Stimulated activated CD4-positive, alpha-beta T cell treated with anti-CD3 and anti-CD28 coated beads, Interleukin-2, amount 100 ng/mL, for 4 hours (primary cell): ENCODE measurements around the gene PDE4C.
A peak's percentile ranks its signal among the peaks of the same experiment; 100 is the strongest.
"Not testable (repeated sequence)": the region's sequence is repeated elsewhere in the genome, so short reads cannot be mapped to it uniquely, and the experiment has no call there.

Experiments
- DNase-seq: peaks from one replicate; pipeline ENCODE4 v3.0.0-alpha.2; 2020; ENCODE audit warnings: low read depth

Gene PDE4C

GRCh38 chr19:18223860-18224524 lies 2.2 kb downstream of the PDE4C start:
- DNase-seq: no peak

DNA sequence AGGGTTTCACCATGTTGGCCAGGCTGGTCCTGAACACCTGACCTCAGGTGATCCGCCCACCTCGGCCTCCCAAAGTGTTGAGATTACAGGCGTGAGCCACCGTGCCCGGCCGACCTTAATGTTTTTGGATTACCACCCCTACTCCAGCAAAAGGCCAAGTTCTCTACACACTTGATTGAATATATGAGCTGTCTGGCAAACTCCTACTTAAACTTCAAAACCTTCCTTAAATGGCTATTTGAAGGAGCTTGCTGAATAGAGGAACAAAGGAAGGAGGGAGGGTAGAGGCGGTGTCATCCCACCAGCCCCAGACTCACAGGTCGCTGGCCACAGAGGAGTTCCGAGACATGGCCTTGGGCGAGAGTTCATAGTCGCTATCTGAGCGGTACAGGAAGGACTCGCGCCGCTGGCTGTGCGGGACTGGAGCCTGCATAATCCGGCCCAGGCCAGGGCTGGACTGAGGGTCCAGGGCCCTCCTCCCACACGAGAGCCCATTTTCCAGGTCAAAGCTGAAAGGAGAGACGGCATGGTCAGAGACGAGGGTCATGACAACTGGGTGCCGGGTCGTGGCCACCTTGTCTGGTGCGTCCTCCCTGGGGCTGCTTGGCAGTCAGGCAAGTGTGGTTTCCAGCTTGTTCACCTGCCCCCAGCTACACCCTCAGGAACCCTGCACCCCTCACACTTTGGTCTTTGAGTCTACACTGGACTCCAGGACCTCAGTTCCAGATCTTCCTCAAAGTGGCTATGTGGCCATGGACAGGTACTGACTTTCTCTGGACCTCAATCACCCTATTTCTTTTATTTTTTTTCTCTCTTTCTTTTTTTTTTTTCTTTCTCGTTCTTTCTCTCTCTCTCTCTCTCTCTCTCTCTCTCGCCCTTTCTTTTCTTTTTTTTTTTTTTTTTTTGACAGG lies 4.2 kb downstream of the PDE4C start:
- no peak for DNase-seq

GRCh38 chr19:18220632-18221275 lies 5.5 kb downstream of the PDE4C start:
- no peak for DNase-seq

- no peak for DNase-seq
Observed at GRCh38 chr19:18219911-18220631, 6.2 kb downstream of the PDE4C start.

GRCh38 chr19:18218600-18218999 lies 7.6 kb downstream of the PDE4C start:
- no peak for DNase-seq

DNA sequence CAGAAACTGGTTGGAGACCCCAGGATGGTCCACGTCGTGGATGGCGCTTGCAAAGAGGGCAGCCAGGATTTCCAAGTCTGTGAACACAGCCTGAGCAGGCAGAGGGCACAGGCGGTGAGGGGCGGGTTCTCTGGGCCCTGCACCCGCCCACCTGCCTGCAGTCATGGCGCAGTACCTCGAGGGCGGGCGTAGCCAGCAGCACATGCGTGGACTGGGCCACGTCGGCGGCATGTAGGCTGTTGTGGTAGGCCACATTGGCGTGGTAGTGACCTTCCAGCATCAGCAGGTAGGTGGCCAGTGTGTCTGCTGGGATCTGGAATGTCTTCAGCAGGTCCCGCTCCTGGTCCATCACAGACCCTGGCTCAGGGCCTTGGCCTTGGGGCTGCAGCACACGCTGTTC lies 8.1 kb downstream of the PDE4C start:
- DNase-seq: no peak

GRCh38 chr19:18216789-18217188 lies 9.4 kb downstream of the PDE4C start:
- DNase-seq: no peak

DNA sequence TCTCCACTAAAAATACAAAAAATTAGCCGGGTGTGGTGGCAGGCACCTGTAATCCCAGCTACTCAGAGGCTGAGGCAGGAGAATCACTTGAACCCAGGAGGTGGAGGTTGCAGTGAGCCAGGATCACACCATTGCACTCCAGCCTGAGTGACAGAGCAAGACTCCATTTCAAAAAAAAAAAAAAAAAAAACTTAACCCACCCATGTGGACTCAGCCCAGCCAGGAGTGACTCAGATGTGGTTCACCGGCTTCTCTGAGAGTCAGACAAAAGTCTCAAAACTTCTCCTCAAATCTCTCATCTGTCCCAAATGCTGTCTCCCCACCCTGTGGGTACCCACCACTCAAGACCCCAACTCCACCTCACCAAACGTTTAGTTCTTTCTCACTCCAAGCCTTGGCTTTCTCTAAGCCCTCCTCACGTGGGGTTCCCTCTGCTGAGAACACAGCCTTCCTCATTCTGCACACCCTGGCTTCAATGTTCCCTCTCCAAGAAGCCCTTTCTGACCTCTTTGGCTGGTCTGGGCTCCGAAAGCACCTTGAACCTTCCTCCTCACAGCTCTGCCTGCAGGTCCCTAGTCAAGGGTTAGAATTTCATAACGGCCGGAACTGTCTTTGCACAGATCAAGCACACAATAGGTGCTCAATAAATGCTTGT lies 11.3 kb downstream of the PDE4C start:
- no peak for DNase-seq

GRCh38 chr19:18211683-18212082 lies 14.6 kb downstream of the PDE4C start:
- DNase-seq: no peak

DNA sequence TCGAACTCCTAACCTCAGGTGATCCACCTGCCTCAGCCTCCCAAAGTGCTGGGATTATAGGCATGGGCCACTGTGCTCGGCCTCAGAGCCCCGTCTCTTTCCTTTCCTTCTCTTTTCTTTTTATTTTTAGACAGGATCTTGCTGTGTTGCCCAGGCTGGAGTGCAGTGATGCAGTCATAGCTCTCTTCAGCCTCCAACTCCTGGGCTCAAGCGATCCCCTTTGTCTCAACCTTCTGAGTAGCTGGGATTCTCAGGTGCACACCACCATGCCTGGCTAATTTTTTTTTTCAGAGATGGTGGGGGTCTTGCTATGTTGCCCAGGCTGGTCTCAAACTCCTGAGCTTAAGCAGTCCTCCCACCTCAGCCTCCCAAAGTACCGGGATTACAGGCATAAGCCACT lies 16.3 kb downstream of the PDE4C start:
- not testable (repeated sequence) for DNase-seq

DNA sequence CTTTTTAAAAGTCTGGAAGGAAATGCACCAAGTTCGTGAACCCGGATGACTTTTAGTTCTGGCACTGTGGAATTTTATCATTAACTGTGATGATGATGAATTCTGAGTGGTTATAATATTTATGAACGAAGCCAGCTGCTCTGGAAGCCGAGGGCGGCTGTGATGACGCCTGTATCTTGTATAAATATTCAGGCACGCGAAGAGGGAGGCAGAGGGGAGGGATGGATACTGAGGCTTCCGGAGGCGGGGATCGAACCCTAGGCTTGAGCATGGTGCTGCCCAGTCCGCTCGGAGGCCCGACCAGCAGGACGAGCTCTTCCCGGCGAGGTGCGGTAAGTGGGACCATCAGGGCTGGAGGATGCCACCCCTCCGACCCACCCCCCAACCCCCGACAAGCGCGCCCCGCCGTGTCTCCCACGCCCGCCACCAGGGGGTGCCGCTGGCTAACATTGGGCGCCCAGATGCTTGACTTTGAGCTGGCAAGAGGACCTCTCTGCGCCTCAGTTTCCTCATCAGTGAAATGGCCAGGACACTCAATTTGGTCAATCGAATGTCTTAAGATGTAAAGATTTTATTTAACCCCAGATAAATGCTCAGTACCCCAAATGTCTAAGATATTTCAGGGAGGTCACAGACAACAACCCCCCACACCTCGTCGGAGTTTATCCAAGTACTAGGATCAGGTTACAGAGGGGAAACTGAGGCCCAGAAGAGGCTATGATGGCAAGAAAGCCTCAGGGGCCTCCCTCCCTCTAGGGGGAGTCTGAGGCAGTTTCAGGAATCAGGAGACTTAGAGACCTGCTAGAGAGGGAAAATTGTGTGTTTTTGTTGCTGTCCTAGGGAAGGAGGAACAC lies 17.9 kb downstream of the PDE4C start:
- DNase-seq: no peak

GRCh38 chr19:18206018-18206417 lies 20.2 kb downstream of the PDE4C start:
- DNase-seq: no peak

DNA sequence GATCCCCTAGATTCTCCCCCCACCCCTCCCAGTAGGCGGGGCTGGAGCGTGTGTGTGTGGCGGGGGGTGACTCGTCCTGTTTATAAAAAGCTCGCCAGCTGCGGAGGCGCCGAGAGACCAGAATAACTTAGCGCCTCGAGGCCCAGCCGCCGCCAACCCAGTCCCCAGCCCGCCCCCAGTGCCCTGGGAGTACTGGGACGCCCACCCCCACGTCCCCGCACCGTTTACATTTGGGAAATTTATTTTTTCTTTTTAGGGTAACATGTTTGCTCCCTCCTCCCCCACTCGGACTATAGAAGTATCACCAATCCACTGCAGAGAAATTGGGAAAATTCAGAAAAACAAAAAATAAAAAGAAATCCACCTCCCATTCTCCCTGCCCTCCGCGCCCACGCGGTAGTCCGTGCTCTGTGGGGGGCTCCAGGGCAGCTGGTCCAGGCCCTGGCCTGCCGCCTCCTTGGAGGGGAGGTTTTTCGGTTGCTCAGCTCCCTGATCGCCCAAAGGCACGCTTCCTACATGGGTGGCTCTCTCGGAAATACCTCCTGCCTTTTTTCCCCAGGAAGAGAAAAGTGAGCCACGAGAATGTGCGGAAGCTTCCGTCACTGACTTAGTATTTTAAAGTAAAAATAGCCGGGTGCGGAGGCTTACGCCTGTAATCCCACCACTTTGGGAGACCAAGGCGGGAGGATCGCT lies 20.9 kb downstream of the PDE4C start:
- peak; percentile 33 for DNase-seq

DNA sequence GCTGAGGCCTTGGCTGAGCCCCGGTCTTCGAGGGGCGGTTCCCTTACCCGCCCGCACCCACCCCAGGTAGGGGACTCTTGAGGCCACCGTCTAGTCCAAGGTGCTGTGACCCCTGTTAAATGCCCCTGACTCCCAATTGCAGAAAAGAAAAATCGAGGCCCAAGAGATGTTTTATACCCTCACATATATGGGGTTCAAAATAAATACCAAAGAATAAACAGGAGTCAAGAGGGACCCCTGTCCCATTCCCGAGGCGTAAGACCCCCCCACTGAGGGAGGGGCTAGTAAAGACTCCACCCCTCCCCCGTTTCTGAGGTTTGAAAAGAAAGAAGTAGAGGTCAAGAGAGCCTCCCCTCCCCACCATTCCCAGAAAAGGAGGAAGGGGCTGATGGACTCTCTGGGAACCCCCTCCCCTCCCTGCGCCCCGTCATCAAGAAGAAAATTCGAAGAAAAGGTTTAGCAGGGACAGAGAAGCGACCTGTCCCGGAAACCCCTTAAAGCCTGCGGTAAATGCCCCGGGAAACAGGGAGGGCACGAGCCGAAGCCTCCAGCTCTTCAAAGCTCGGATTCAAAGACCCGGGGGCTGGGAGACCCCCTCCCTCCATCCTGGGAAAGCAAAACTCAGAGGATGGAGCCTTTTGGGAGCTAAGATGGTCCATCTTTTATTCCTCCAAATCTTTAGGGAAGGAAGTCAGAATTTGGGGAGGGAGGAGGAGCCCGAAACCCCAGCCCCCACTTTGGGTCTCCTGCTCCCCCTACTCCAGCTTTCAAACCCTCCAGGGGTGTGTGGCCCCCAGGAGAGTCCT lies 21.6 kb downstream of the PDE4C start:
- no peak for DNase-seq

- peak; percentile 99 for DNase-seq
Observed at GRCh38 chr19:18203863-18204393, 22.3 kb downstream of the PDE4C start, which contains the start of gene RAB3A. Gene RAB3A, minus strand, starts transcription at chr19:18204042. Its CDS starts 1,302 bp downstream, at chr19:18202740.

DNA sequence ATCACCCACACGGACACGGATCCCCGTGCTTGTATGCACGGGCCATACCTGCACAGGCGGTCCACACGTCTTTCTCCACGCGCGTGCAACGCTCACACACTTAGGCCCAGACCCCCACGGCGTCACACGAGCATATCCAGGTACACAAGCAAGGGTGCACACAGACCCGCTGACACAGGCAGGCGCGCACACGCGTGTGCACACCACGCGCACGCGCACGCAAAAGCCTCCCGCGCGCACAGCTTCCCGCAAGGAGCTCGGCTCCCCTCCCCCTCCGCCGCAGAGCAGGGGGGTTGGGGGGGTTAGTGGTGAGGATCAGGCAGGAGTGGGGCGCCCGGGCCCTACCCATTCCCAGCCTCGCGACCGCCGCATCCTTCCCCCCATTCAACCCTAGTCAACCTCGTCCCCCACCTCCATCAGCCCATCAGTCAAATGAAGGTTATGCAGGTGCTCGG lies 22.8 kb downstream of the PDE4C start:
- no peak for DNase-seq

DNA sequence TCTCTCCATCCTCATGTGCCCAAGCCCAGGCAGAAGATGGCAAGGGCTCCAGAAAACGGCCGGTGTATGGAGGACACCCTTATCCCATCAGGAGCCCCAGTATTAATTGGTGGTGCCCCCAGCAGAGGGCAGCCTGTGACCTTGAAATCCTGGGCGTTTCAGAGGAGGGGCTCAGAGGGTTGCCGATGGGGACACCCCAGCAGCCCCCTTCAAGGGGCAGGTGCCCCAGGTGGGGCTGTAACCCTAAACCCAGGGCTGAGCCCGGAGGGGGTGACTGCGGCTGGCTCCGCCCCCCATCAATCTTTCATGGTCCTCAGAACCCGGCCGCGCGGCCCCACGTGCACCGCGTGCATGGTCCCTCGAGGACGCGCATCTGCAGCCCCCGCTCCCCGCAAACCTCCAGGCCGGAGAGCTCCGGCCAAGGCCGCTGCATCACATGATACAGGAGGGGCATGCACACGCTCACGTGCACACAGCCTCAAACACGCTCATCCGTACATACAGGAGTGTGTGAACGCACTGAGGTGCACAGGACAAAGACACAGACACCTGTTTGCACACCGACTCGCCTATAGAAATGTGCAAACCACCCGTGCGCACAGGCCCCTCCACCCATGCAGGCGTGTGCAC lies 23.3 kb downstream of the PDE4C start:
- DNase-seq: no peak

DNA sequence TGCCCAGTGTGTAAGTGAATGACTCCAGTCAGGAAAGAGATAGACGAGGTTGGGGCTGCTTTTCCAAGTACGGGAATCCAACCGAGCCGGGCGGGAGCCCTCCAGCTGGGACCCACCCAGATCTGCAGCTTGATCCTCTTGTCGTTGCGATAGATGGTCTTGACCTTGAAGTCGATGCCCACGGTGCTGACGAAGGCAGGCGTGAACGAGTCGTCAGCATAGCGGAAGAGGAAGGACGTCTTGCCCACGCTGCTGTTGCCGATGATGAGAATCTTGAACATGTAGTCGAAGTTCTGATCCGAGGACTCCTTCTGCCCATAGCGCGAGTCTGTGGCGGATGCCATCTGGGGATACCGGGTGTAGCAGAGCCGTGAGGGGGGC lies 23.9 kb downstream of the PDE4C start:
- DNase-seq: no peak
